CD4-positive, alpha-beta T cell treated with Interferon gamma for 1 hour (primary cell): Measurements from ENCODE around the gene EPAS1.

Experiments
- DNase-seq: peaks from one replicate; pipeline ENCODE4 v3.0.0-alpha.2; 2020

EPAS1 gene

DNA sequence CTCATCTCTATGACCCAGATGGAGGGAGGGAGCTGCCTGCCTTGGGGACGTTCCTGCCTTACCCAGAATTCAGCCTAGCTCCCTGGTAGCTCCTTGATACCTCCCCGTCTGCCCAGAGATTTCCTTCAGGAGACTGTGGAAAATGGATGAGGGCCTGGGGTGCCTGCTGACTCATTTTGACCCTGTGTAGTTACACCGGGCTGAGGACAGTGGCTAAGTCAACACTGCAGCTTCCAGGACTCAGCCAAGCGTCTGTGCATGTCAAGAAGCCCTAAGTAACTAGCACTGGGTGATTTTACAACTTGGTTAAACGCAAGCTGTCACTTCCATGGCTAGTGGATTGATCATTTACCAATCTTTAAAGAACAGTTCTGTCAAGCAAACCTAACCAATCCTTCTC is 23.3 kb upstream of the EPAS1 start:
- DNase-seq, result no peak

DNA sequence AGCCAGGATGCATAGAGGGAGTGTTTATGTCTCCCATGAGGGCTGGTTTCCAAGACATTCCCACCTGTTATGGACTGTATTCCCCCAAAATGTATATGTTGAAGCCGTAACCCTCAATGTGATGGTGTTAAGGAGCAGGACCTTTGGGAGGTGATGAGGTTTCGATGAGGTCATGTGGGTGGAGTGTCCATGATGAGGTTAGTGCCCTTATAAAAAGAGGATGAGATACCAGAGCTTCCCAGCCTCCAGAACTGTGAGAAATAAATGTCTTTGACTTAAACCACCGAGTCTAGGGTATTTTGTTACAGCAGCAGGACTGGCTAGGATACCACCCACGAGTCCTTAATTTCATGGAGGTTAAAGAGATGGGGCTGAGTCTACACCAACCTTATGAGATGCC is 22.6 kb upstream of the EPAS1 start:
- no peak for DNase-seq

DNA sequence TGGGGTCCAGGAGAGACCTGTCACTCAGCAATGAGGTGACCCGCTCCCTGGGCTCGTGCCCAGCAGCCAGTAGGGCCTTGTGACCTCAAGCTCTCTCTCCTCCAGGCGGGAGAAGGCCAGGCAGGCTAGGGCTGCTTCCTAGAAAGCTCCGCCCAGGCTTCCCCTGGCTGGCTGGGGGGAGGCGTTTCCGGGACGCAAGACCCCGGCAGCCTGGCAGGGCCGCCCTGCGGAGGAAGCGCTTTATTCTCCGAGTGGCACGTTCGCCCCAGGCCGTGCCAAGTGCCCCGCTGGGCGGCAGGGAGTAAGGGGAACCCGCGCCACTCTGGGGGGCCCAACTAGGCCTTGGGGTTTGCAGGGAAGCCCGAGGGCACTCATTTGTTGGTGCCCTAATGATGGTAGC is 21.2 kb upstream of the EPAS1 start:
- no peak for DNase-seq

GRCh38 chr2:46276642-46277041 is 20.6 kb upstream of the EPAS1 start:
- DNase-seq, result no peak

GRCh38 chr2:46277431-46278190 is 19.6 kb upstream of the EPAS1 start:
- no peak for DNase-seq

DNA sequence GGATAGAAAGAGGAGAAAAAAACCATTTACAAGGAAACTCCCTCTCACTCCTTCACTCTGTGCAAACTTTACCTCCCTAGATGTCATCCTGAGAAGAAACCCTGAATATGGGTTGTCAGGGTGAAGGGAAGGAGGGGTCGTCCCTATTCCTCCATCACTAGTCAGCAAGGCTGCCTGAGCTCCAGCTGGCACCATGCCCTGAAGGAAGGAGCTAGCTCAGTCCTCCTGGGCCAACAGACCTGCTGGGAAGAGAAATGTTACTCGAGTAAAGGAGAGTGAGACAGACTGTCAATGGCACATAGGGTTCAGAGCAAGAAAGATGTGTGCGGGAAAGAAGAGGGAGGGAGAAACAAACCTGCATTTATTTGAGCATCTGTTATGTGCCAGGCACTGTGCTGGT is 18.3 kb upstream of the EPAS1 start:
- no peak for DNase-seq

DNA sequence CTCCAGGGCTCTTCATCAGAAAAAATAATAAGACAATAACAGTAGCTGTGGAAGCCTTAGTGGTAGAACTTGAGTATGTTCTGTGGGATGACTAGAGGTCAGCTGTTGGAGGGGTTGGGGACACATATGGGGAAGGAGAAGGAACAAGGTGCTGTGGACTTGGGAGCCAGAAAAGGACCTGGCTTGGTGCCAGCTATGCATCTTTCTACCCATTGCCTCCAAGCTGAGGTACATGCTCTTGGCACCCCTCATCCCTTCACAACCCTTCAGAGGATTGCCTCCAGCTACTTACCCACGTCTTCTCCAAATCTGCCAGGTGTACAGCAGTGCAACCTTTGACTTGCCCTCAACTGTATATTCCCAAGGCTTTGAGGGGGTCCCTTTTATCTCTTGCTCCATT is 15.3 kb upstream of the EPAS1 start:
- DNase-seq, result no peak

DNA sequence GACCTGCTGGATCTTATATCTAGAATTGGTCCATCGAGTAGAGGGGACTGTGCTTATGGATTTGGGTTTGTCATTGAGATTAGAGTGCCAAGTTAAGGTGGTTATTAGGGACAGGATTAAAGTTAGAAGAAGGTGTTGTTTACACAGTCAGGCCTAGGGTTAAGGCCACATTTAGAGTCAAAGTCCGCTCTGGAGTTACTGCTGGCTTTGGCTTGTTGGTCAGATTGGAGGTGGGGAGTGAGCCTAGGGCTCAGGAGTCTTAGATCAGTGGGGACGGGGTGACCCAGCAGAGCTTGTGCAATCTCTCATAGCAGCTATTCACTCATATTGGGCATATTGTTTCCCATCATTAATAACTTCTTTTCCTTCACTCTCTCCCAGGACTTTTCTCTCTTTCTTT is 13.5 kb upstream of the EPAS1 start:
- DNase-seq, result no peak

GRCh38 chr2:46284260-46284659 is 12.9 kb upstream of the EPAS1 start:
- no peak for DNase-seq

GRCh38 chr2:46284796-46285195 is 12.4 kb upstream of the EPAS1 start:
- DNase-seq, result no peak

DNA sequence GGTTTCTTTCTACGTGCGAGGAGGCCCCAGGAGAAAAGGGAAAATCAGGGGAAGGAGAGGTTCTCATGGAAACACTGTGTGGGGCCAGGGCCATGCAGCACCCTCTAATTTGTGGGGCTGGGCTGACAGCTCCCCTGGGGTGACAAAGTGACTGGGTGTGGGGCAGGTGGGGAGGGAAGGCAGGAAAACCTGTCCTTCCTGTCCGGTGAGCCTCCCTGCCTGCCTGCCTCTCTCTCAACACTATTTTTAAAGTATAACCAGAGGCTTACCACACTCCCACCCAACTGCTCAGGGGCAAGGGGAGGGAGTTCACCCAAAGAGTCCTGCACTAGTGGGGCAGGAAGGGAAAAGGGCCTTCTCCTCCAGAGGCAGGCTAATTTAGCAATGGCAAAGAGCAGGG is 10.5 kb upstream of the EPAS1 start:
- DNase-seq, result no peak

DNA sequence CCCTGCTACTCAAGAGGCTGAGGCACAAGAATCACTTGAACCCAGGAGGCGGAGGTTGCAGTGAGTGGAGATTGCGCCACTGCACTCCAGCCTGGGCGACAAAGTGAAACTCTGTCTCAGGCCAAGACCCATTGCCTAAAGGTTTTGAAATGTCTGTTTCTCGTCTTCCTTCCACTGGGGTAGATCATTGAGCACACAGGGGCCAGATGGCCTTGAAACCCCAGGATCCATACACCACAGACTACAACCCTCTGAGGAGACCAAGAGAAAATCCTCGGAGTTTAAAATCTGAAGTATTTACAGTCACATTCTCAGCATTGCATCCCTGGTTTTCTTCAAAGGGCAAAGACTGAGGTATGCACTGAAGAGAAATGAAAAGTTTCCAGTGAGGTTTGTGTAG is 7.1 kb upstream of the EPAS1 start:
- DNase-seq, result no peak

DNA sequence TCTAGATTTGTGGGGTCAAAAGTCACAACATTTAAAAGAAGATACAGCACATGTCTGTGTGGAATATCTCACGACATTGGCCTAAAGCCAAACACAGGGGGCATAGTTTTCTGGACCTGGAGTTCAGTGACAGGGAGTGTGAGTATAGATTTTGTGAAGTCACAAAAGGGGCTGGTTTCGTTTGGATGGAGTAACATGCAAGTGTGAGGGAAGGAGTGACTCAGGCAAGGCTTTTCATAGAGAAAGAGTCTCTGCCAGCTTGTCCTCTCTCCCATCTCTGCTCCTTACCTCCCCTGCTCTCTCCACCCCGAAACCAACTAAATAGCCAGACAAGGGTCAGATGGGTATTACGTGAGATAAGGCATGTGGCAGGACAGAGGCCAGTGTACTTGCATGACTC is 3.7 kb upstream of the EPAS1 start:
- no peak for DNase-seq

DNA sequence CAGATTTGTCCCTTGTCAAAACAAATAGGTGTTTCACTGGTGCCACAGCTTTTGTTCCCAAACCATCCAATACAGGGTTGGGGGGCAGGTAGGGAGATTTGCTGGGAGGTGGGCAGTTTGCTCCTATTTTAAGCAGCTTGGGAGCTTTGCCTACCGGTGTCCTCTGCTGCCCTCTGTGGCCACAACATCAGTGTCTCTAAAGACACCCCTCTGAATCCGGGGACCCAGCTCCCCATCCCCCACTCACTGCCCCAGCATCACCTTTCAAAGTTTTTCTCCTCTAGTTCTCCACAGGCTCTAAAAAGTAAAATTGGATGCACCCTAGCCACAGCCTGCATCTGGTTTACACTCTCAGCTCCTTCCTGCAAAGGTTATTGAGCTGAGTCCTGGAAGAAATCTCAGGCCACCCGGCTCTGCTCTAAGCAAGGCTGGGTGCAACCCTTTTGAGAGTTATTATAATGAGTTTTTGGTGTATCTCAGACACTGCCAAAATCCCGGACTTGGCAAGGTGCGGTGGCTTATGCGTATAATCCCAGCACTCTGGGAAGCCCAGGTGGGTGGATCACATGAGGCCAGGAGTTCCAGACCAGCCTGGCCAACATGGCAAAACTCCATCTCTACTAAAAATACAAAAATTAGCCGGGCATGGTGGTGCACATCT is 2.9 kb upstream of the EPAS1 start:
- peak; percentile 17 for DNase-seq

DNA sequence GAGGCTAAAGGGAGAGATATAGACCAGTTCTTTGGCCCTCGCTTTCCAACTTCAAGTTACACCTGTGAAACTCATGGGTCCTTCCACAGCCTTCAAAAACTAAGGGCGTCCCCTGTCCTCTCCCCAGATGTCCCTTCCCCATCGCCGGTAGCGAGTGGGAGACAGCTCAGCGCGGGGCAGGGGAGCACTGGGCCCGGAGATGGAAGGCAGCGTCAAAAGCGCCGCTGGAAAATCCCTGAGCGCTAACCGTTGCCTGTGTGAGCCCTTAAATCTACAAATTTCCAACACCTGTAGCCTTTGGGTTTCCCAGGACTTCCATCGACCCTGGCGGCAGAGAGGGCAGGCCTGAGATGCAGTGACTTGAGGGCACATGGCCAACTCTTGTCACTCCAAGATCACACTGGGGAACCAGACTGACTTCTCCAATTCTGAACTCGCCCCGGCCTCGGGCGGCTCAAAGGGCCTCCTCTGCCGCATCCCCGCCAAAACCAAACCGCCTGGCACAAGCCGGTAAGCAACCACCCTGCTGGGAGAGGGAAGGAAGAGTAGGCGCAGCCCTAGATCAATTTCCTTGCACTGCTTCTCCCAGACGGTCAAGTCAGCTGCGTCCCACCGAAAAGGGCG is 879 bp upstream of the EPAS1 start:
- DNase-seq, result peak; percentile 19

DNA sequence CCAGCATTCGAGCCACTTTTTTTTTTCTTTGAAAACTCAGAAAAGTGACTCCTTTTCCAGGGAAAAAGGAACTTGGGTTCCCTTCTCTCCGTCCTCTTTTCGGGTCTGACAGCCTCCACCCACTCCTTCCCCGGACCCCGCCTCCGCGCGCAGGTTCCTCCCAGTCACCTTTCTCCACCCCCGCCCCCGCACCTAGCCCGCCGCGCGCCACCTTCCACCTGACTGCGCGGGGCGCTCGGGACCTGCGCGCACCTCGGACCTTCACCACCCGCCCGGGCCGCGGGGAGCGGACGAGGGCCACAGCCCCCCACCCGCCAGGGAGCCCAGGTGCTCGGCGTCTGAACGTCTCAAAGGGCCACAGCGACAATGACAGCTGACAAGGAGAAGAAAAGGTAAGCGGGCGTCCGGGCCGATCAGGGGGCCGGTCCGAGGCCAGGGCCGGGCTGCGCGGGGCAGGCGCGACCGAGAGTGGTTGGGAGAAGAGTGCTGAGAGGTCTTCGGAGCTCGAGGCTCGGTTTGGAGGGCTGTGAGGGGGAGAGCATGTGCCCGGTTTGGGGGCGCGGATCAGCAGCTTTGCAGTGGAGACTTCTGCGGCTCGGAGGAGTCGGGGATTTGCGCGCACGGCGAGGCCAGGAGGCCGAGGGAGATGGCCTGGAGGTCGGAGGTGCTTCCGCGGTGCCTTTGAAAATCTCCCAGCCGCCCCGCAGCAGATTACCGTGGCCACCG is 502 bp downstream of the EPAS1 start:
- peak; percentile 66 for DNase-seq

- no peak for DNase-seq
Observed at GRCh38 chr2:46298272-46298521, 990 bp downstream of the EPAS1 start.

DNA sequence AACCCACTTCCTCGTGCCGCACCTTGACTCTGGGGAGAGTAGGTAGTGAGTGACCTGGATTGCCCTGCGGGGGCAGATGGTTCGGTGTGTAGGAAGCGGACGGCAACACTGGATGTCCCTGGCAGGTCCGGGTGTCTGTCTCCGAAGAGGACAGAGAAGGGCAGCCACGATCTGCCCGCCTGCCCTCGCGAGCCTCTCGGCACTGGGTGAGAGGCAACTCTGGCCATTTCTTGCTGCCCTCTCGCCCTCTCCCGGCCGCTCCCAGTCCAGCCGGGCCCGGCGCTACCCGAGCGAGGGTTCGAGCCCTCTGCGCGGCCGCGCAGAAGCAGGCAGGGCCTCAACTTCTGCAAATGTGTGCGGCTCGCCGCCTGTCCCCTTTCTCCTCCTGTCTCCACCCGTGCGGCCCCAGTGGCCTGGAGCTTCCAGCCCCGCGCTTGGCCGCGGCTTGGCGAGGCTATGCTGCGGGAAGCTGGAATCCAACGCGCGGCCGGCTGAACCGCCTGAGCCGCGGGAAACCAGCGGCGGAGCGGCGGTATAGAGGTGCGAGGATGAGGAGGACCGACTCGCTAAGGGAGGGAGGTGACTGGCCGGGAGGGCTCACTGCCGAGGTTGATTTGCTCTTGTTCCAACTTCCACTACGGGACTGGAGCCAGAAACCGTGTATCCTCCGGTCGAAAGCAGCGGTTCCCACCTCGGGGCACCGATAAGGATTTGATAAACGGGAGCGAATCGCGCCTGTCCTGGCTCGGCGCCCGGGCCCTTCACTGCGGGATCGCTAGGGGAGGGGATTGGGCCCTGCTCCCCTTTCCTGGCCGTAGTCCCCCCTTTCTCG is 1.5 kb downstream of the EPAS1 start:
- peak; percentile 5 for DNase-seq

GRCh38 chr2:46299365-46300263 is 2.4 kb downstream of the EPAS1 start:
- DNase-seq, result no peak

DNA sequence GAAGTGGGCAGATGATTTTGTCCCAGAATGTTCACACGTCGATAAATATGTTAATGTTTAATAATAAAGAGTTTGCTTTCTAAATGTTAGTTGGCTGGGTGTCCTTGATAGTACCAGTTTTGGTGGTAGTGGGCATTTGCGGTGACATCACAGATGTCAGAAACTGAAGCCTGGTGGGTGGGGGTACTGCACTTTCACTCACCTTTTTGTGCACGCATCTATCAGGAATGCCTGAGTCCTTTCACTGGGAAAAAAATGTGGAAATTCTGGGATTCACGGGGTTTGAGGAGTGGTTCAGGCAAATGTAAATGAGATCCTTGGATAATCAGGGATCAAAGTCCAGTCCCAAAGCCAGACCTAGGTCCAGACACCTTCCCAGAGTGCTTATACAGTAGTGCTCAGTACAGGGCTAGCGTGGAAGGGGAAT is 3.2 kb downstream of the EPAS1 start:
- no peak for DNase-seq

DNA sequence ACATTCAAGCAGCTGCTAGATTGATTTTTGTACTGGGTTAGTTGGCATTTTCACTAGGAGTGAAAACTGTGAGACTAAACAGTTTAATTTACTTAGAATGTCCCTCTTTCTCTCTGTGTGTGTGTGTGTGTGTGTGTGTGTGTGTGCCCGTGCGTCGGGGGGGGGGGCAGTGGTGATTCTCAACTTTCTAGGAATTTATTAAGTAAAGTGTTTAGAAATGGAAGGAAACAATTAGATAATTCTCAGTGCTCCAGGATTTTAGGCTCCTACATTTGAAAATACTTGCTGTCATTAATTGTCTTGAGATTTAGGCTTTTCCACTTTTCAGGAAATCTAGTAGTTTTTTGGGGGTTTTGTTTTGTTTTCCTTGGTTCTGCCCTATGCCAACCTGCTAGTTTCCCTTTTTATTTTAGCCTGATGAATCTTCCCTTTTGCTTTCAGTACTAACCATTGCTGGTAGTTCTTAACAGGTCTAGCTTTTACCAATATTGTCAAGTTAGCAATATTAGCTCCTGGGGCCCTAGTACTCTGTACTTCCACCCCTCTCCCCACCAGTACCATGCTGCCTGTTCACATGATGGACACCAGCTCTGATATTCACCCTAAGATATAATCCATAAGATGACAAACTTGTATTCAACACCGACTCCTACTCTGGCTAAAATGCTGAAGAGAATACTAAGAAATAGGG is 4.9 kb downstream of the EPAS1 start:
- DNase-seq, result no peak
